Liver (tissue), 9 donors: ENCODE data around the gene TENT4A. TPM values are rescaled to one million over a fixed set of nuclear protein-coding genes. Genes with fewer than 3 reads are reported as not detected.

ENCODE experiments used
- DNase-seq: peaks from one replicate; pipeline ENCODE4 v3.0.0-alpha.2; 2017; ENCODE audit warnings: low spot score
- H3K27ac ChIP-seq, 2 donors: one replicate each; pipeline ENCODE4 v1.7.0; 2013; ENCODE audit warnings: inconsistent platforms in 2 of 2, low read length in 2 of 2, control low read depth in 1 of 2, low read depth in 1 of 2, mild to moderate bottlenecking in 1 of 2
- H3K27me3 ChIP-seq, 4 donors: one replicate each; pipeline versions ENCODE4 v1.6.1 to v1.7.0; 2013; ENCODE audit warnings: low read length in 3 of 4, inconsistent platforms in 1 of 4, mild to moderate bottlenecking in 1 of 4, moderate library complexity in 1 of 4; ENCODE audit not compliant: control insufficient read depth in 4 of 4, insufficient read depth in 4 of 4
- H3K36me3 ChIP-seq, 4 donors: one replicate each; pipeline versions ENCODE4 v1.6.1 to v1.7.0; 2013; ENCODE audit warnings: low read length in 3 of 4, mild to moderate bottlenecking in 3 of 4, low read depth in 1 of 4, moderate library complexity in 1 of 4; ENCODE audit not compliant: control insufficient read depth in 4 of 4, insufficient read depth in 3 of 4
- H3K4me1 ChIP-seq, 4 donors: one replicate each; pipeline versions ENCODE4 v1.6.1 to v1.7.0; 2013; ENCODE audit warnings: low read length in 3 of 4, mild to moderate bottlenecking in 3 of 4, moderate library complexity in 1 of 4; ENCODE audit not compliant: control insufficient read depth in 4 of 4, insufficient read depth in 4 of 4
- H3K4me3 ChIP-seq, 3 donors: one replicate each; pipeline versions ENCODE4 v1.6.1 to v1.7.0; 2013; ENCODE audit warnings: low read length in 3 of 3, control low read depth in 1 of 3, low read depth in 1 of 3, mild to moderate bottlenecking in 1 of 3
- H3K9ac ChIP-seq, 2 donors: one replicate each; pipeline ENCODE4 v1.7.0; 2013; ENCODE audit warnings: low read length in 2 of 2, mild to moderate bottlenecking in 2 of 2, moderate library complexity in 2 of 2, control low read depth in 1 of 2, low read depth in 1 of 2
- H3K9me3 ChIP-seq, 4 donors: one replicate each; pipeline versions ENCODE4 v1.6.1 to v1.7.0; 2013; ENCODE audit warnings: low read length in 3 of 4; ENCODE audit not compliant: control insufficient read depth in 4 of 4
- ATF3 ChIP-seq: IDR thresholded peaks from 2 replicates; pipeline ENCODE4 v1.6.1; 2016; ENCODE audit warnings: antibody characterized with exemption
- CTCF ChIP-seq: fragments of 150-350 bp; IDR thresholded peaks from 2 replicates; pipeline ENCODE4 v1.5.1; 2017; ENCODE audit warnings: improper control_type of control experiment, low read depth, low read length; ENCODE audit not compliant: missing input control
- EGR1 ChIP-seq, 2 donors: IDR thresholded peaks; 2 replicates each; pipeline ENCODE4 v1.6.1; 2016 to 2018; ENCODE audit warnings: antibody characterized with exemption in 2 of 2, low read depth in 2 of 2
- FOXA1 ChIP-seq: IDR thresholded peaks from 2 replicates; pipeline ENCODE4 v1.6.1; 2016; ENCODE audit warnings: antibody characterized with exemption
- FOXA2 ChIP-seq: IDR thresholded peaks from 2 replicates; pipeline ENCODE4 v1.6.1; 2016; ENCODE audit warnings: antibody characterized with exemption
- GABPA ChIP-seq, 2 donors: IDR thresholded peaks in 1 of 2; conservative IDR thresholded peaks in 1 of 2; 2 replicates each; pipeline ENCODE4 v1.6.1; 2016; ENCODE audit warnings: antibody characterized with exemption in 2 of 2, mild to moderate bottlenecking in 1 of 2, moderate library complexity in 1 of 2
- HNF4A ChIP-seq, 2 donors: conservative IDR thresholded peaks; 2 replicates each; pipeline ENCODE4 v1.6.1; 2016; ENCODE audit warnings: antibody characterized with exemption in 2 of 2, mild to moderate bottlenecking in 2 of 2
- HNF4G ChIP-seq: IDR thresholded peaks from 2 replicates; pipeline ENCODE4 v1.6.1; 2016; ENCODE audit warnings: antibody characterized with exemption
- JUND ChIP-seq, 2 donors: IDR thresholded peaks; 2 replicates each; pipeline ENCODE4 v1.6.1; 2016; ENCODE audit warnings: antibody characterized with exemption in 2 of 2
- NR2F2 ChIP-seq: IDR thresholded peaks from 2 replicates; pipeline ENCODE4 v1.6.1; 2016; ENCODE audit warnings: antibody characterized with exemption
- RAD21 ChIP-seq, 2 donors: IDR thresholded peaks; 2 replicates each; pipeline ENCODE4 v1.6.1; 2016; ENCODE audit warnings: antibody characterized with exemption in 2 of 2, mild to moderate bottlenecking in 2 of 2
- RXRA ChIP-seq, 2 donors: IDR thresholded peaks; 2 replicates each; pipeline ENCODE4 v1.6.1; 2017 to 2018; ENCODE audit warnings: antibody characterized with exemption in 2 of 2, mild to moderate bottlenecking in 1 of 2
- SP1 ChIP-seq: IDR thresholded peaks from 2 replicates; pipeline ENCODE4 v1.6.1; 2018; ENCODE audit warnings: antibody characterized with exemption, mild to moderate bottlenecking
- TAF1 ChIP-seq: conservative IDR thresholded peaks from 2 replicates; pipeline ENCODE4 v1.6.1; 2016; ENCODE audit warnings: antibody characterized with exemption, mild to moderate bottlenecking
- YY1 ChIP-seq: IDR thresholded peaks from 2 replicates; pipeline ENCODE4 v1.6.1; 2016; ENCODE audit warnings: antibody characterized with exemption, mild to moderate bottlenecking
- ZBTB33 ChIP-seq: IDR thresholded peaks from 2 replicates; pipeline ENCODE4 v1.6.1; 2016; ENCODE audit warnings: antibody characterized with exemption
- WGBS: extraction: QIAGEN DNeasy Blood & Tissue Kit; methylation state at CpG from one replicate; pipeline ENCODE4 v1.1.7; 2013; 5-methylcytosine and 5-hydroxymethylcytosine counted together
- polyA plus RNA-seq, 2 donors: library from polyadenylated mRNA; stranded (reverse) in 1 of 2; unstranded in 1 of 2; fragments of 200-250 nt in 1 of 2; fragments of >200 nt in 1 of 2; fragmentation: Nextera tagmentation in 1 of 2; extraction: Ambion mirVana in 1 of 2; gene quantifications; one replicate each; pipeline versions ENCODE4 v1.2.1 to v1.2.3, GENCODE V29; 2013 to 2015
- total RNA-seq, 2 donors: library from RNA; depleted of rRNA; stranded (reverse); fragments of >200 nt; gene quantifications; one replicate each; pipeline ENCODE4 v1.2.3, GENCODE V29; 2014
- TF ChIP-seq, protein P1 (sequence below): IDR thresholded peaks from 2 replicates; pipeline ENCODE4 v1.6.1; 2016; ENCODE audit warnings: antibody characterized with exemption
- donor health status: healthy.
- donor health status: healthy.
- donor health status: healthy.
- donor health status: healthy.
- donor health status: healthy.

Gene TENT4A
- total and polyA plus RNA-seq, 4 donors: 3.9 to 15.1 (median 8.1) TPM

- TF ChIP-seq YY1 (no peak), NR2F2 (no peak), FOXA2 (no peak), HNF4G (no peak), SP1 (no peak), RXRA (IDR thresholded peaks at IDR 0.05) (no peak), ATF3 (no peak)
These were observed 14.5 kb upstream of the TENT4A start (continued) for GRCh38 chr5:6698696-6699095.

GRCh38 chr5:6699357-6699756 is 13.9 kb upstream of the TENT4A start:
- no peak overlapping the region for H3K4me3 ChIP-seq
- TF ChIP-seq FOXA1 (no peak), NR2F2 (no peak), YY1 (no peak), EGR1 (IDR thresholded peaks at IDR 0.05; ENCODE audit: low read depth in 2 of 2) (no peak), SP1 (no peak), GABPA (IDR thresholded peaks at IDR 0.05 in 1 of 2, conservative IDR thresholded peaks at IDR 0.05 in 1 of 2) (no peak), ZBTB33 (no peak), TAF1 (no peak), HNF4G (no peak), ATF3 (no peak), CTCF (no peak), RXRA (IDR thresholded peaks at IDR 0.05) (no peak), HNF4A (conservative IDR thresholded peaks at IDR 0.05) (no peak), JUND (IDR thresholded peaks at IDR 0.05) (no peak), FOXA2 (no peak), RAD21 (IDR thresholded peaks at IDR 0.05) (no peak)
- H3K36me3 ChIP-seq: no peaks in the 10 kb centered on the region
- no peak overlapping the region for H3K9ac ChIP-seq
- no peak for DNase-seq
- no peak overlapping the region for H3K27ac ChIP-seq
- WGBS: 91% methylated on average over 1 of the region's 1 CpG
- no peaks in the 10 kb centered on the region for H3K27me3 ChIP-seq
- H3K4me1 ChIP-seq: no peaks in the 10 kb centered on the region
- no peaks in the 10 kb centered on the region for H3K9me3 ChIP-seq

GRCh38 chr5:6700074-6700684 is 13.1 kb upstream of the TENT4A start:
- H3K9me3 ChIP-seq: no peaks in the 10 kb centered on the region
- WGBS: 58% methylated on average over 11 of the region's 11 CpGs
- no peaks in the 10 kb centered on the region for H3K27me3 ChIP-seq
- H3K36me3 ChIP-seq: no peaks in the 10 kb centered on the region
- no peak for DNase-seq
- H3K4me1 ChIP-seq: no peaks in the 10 kb centered on the region
- H3K4me3 ChIP-seq: no peak overlapping the region
- H3K9ac ChIP-seq: no peak overlapping the region
- no peak overlapping the region for H3K27ac ChIP-seq
- no peak for TF ChIP-seq JUND (IDR thresholded peaks at IDR 0.05)
- TF ChIP-seq NR2F2: no peak
- TF ChIP-seq HNF4G: no peak
- TF ChIP-seq, protein P1, sequence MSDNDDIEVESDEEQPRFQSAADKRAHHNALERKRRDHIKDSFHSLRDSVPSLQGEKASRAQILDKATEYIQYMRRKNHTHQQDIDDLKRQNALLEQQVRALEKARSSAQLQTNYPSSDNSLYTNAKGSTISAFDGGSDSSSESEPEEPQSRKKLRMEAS: no peak
- TF ChIP-seq GABPA (IDR thresholded peaks at IDR 0.05 in 1 of 2, conservative IDR thresholded peaks at IDR 0.05 in 1 of 2): no peak
- no peak for TF ChIP-seq RAD21 (IDR thresholded peaks at IDR 0.05)
- no peak for TF ChIP-seq TAF1
